Neuronal stem cell (in vitro differentiated cells): ENCODE data around the gene ANK3.

Experiments used
- DNase-seq: peaks from one replicate; pipeline ENCODE4 v3.0.0-alpha.2; 2013; ENCODE audit warnings: low spot score
- H2AFZ ChIP-seq: one replicate; pipeline ENCODE4 v1.6.1; 2013; ENCODE audit warnings: mild to moderate bottlenecking, low read length, inconsistent platforms
- H2AK5ac ChIP-seq: 2 replicates; pipeline ENCODE4 v1.6.1; 2013; ENCODE audit warnings: low read depth, mild to moderate bottlenecking, inconsistent platforms, low read length, moderate library complexity, mixed read lengths
- H2BK120ac ChIP-seq: 2 replicates; pipeline ENCODE4 v1.6.1; 2013; ENCODE audit warnings: low read depth, mild to moderate bottlenecking, inconsistent platforms, low read length, moderate library complexity, mixed read lengths
- H2BK12ac ChIP-seq: one replicate; pipeline ENCODE4 v1.6.1; 2013; ENCODE audit warnings: low read length, inconsistent platforms
- H2BK15ac ChIP-seq: 2 replicates; pipeline ENCODE4 v1.6.1; 2013; ENCODE audit warnings: mild to moderate bottlenecking, low read length, inconsistent platforms, mixed read lengths
- H2BK5ac ChIP-seq: one replicate; pipeline ENCODE4 v1.6.1; 2013; ENCODE audit warnings: inconsistent platforms, mild to moderate bottlenecking, low read length, moderate library complexity
- H3K14ac ChIP-seq: one replicate; pipeline ENCODE4 v1.6.1; 2013; ENCODE audit warnings: low read length, inconsistent platforms
- H3K18ac ChIP-seq: 2 replicates; pipeline ENCODE4 v1.6.1; 2013; ENCODE audit warnings: low read length, inconsistent platforms
- H3K23ac ChIP-seq: 2 replicates; pipeline ENCODE4 v1.6.1; 2013; ENCODE audit warnings: low read depth, mild to moderate bottlenecking, mixed read lengths, low read length, inconsistent platforms; ENCODE audit not compliant: poor library complexity
- H3K27ac ChIP-seq: replicated peaks from 3 replicates; pipeline ENCODE4 v1.5.1; 2013; ENCODE audit warnings: low read length, inconsistent platforms
- H3K27me3 ChIP-seq, 3 experiments: 2 replicates each; pipeline ENCODE4 v1.6.1; 2013; ENCODE audit warnings: low read length in 3 of 3, mild to moderate bottlenecking in 2 of 3, inconsistent platforms in 1 of 3, low read depth in 1 of 3, mixed read lengths in 1 of 3, moderate library complexity in 1 of 3; ENCODE audit not compliant: control insufficient read depth in 3 of 3, insufficient read depth in 3 of 3
- H3K36me3 ChIP-seq, 2 donors: replicated peaks in 1 of 2; 2 replicates each; pipeline ENCODE4 v1.6.1; 2013; ENCODE audit warnings: low read length in 2 of 2; ENCODE audit not compliant: control insufficient read depth in 2 of 2, insufficient read depth in 2 of 2
- H3K4ac ChIP-seq: 2 replicates; pipeline ENCODE4 v1.6.1; 2013; ENCODE audit warnings: inconsistent platforms, mild to moderate bottlenecking, low read length, moderate library complexity
- H3K4me1 ChIP-seq, 2 donors: 1 replicate in 1 of 2; 2 replicates in 1 of 2; pipeline ENCODE4 v1.6.1; 2013; ENCODE audit warnings: low read length in 2 of 2, low read depth in 1 of 2; ENCODE audit not compliant: control insufficient read depth in 2 of 2, insufficient read depth in 1 of 2
- H3K4me2 ChIP-seq: one replicate; pipeline ENCODE4 v1.6.1; 2013; ENCODE audit warnings: mild to moderate bottlenecking, low read length, inconsistent platforms; ENCODE audit not compliant: insufficient read depth, poor library complexity, severe bottlenecking
- H3K4me3 ChIP-seq, 2 donors: 2 replicates each; pipeline ENCODE4 v1.5.1; 2013; ENCODE audit warnings: low read length in 2 of 2, mild to moderate bottlenecking in 2 of 2, inconsistent platforms in 1 of 2, moderate library complexity in 1 of 2
- H3K79me1 ChIP-seq: one replicate; pipeline ENCODE4 v1.6.1; 2013; ENCODE audit warnings: low read depth, mild to moderate bottlenecking, inconsistent platforms, low read length, moderate library complexity
- H3K9ac ChIP-seq: one replicate; pipeline ENCODE4 v1.6.1; 2013; ENCODE audit warnings: mild to moderate bottlenecking, low read depth, low read length, inconsistent platforms; ENCODE audit not compliant: poor library complexity
- H3K9me3 ChIP-seq, 2 donors: replicated peaks in 1 of 2; 2 replicates each; pipeline versions ENCODE3 to v1.6.1; 2013; ENCODE audit warnings: low read length in 2 of 2, mild to moderate bottlenecking in 2 of 2, inconsistent platforms in 1 of 2, low read depth in 1 of 2, mixed read lengths in 1 of 2, moderate library complexity in 1 of 2; ENCODE audit not compliant: control insufficient read depth in 2 of 2, insufficient read depth in 1 of 2
- H4K8ac ChIP-seq: one replicate; pipeline ENCODE4 v1.6.1; 2013; ENCODE audit warnings: low read depth, mild to moderate bottlenecking, inconsistent platforms, low read length, moderate library complexity
- H4K91ac ChIP-seq: one replicate; pipeline ENCODE4 v1.6.1; 2013; ENCODE audit warnings: low read length, low read depth, mild to moderate bottlenecking, inconsistent platforms; ENCODE audit not compliant: poor library complexity
- WGBS, 2 donors: extraction: QIAGEN DNeasy Blood & Tissue Kit; methylation state at CpG; one replicate each; pipeline ENCODE4 v1.1.7; 2013; ENCODE audit warnings: missing lambda C conversion rate in 2 of 2, mixed read lengths in 1 of 2; ENCODE audit not compliant: insufficient read length in 2 of 2, insufficient replicate concordance in 1 of 2; ENCODE audit errors: extremely low coverage in 2 of 2; 5-methylcytosine and 5-hydroxymethylcytosine counted together

The ANK3 gene

GRCh38 chr10:60044971-60045370, 344.7 kb downstream of the ANK3 start:
- Histone ChIP-seq H3K4me2 (no peak overlapping the region), H3K4me3 (no peak overlapping the region), H3K79me1 (no peaks in the 10 kb centered on the region), H2AFZ (no peak overlapping the region), H2BK15ac (no peak overlapping the region), H4K91ac (no peak overlapping the region), H3K9me3 (no peaks in the 10 kb centered on the region), H2BK12ac (no peak overlapping the region), H3K27me3 (no peaks in the 10 kb centered on the region), H3K23ac (no peak overlapping the region), H3K18ac (no peak overlapping the region), H3K36me3 (peaks cover 0 to 7% of the 10 kb centered on the region in 2 donors), H3K9ac (no peak overlapping the region), H2AK5ac (no peak overlapping the region), H2BK5ac (no peak overlapping the region), H3K4ac (no peak overlapping the region), H3K4me1 (peaks cover 0 to 2% of the 10 kb centered on the region in 2 donors), H2BK120ac (no peak overlapping the region), H4K8ac (no peak overlapping the region), H3K14ac (no peak overlapping the region), H3K27ac (no peak overlapping the region)
- no CpG with 5 or more reads among the region's 2 CpGs for WGBS, 2 donors
- DNase-seq = no peak

- no peak overlapping the region for H4K91ac ChIP-seq
- no CpG with 5 or more reads among the region's 2 CpGs for WGBS, 2 donors
- no peak overlapping the region for H3K4ac ChIP-seq
- no peak overlapping the region for H3K4me2 ChIP-seq
- H2BK12ac ChIP-seq = no peak overlapping the region
- DNase-seq = no peak
- H3K4me1 ChIP-seq = peaks cover 0 to 2% of the 10 kb centered on the region in 2 donors
- H2AK5ac ChIP-seq = no peak overlapping the region
- H3K18ac ChIP-seq = no peak overlapping the region
- H3K27me3 ChIP-seq = no peaks in the 10 kb centered on the region
- no peak overlapping the region for H3K4me3 ChIP-seq
- no peak overlapping the region for H4K8ac ChIP-seq
- no peak overlapping the region for H2BK15ac ChIP-seq
- no peak overlapping the region for H3K27ac ChIP-seq
- H3K36me3 ChIP-seq = peaks cover 0 to 7% of the 10 kb centered on the region in 2 donors
- no peak overlapping the region for H3K9ac ChIP-seq
- H3K79me1 ChIP-seq = no peaks in the 10 kb centered on the region
- H2AFZ ChIP-seq = no peak overlapping the region
- H3K9me3 ChIP-seq = no peaks in the 10 kb centered on the region
- H3K14ac ChIP-seq = no peak overlapping the region
- H2BK120ac ChIP-seq = no peak overlapping the region
- no peak overlapping the region for H2BK5ac ChIP-seq
- no peak overlapping the region for H3K23ac ChIP-seq
These were observed 345.4 kb downstream of the ANK3 start for GRCh38 chr10:60044242-60044641.

DNA sequence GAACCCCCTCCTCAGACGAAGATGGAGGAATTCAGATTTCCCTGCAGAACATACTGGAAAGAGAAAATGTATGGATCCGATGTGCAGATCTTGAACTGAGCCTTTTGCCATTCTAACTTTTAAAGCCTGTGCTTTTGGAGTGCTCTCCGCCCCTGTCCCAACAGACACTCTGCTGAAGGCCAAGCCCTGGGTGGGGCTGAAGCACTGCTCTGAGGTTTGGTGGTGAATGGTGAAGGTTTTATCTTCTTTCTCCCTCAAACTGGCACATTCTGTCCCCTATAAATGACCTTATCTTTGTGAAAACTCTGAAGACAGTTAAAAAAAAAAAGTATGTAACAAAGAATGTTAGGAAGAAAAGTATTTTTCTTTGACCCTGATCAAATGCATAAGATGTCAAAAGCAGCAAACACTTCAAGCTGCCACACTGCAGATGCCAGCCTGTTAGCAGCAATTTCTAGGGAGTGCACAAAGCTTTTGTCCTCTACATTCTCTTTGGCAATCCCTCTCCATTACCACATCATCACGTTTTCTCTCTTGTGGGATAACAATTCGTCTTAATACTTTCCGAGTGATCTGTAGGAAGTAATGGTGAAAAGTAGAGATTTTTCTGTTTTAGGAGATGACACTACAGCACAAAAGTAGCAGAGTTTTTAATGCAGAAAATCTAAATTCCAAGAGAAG, 346.0 kb downstream of the ANK3 start:
- Histone ChIP-seq H2AFZ (no peak overlapping the region), H3K4me2 (no peak overlapping the region), H3K18ac (no peak overlapping the region), H2BK5ac (no peak overlapping the region), H3K36me3 (peaks cover 0 to 7% of the 10 kb centered on the region in 2 donors), H3K23ac (no peak overlapping the region), H2BK120ac (no peak overlapping the region), H3K4me1 (peaks cover 0 to 2% of the 10 kb centered on the region in 2 donors), H2BK12ac (no peak overlapping the region), H4K8ac (no peak overlapping the region), H3K9me3 (no peaks in the 10 kb centered on the region), H3K27me3 (no peaks in the 10 kb centered on the region), H3K9ac (no peak overlapping the region), H3K79me1 (no peaks in the 10 kb centered on the region), H3K27ac (no peak overlapping the region), H3K4ac (no peak overlapping the region), H2BK15ac (no peak overlapping the region), H2AK5ac (no peak overlapping the region), H3K4me3 (no peak overlapping the region), H3K14ac (no peak overlapping the region), H4K91ac (no peak overlapping the region)
- no CpG with 5 or more reads among the region's 6 CpGs for WGBS, 2 donors
- DNase-seq = no peak

DNA sequence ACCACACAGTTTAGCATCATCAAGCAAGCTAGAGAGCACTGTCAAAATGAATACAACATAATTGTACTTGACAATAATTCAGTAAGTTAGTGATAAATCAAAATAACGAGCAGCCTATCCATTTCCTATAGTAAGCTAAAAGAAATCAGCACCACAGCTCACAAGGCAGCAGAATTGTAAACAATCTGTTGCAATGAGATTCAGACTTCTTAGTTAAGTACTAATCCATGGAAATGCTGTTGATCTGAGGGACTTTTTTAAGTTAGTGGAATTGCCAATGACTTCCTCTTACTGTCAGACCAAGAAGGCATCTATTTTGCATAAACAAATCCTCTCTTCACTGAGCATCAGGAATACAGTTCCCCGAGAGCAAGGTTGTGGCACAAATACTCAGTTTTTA, 346.8 kb downstream of the ANK3 start:
- H3K36me3 ChIP-seq = peaks cover 0 to 10% of the 10 kb centered on the region in 2 donors
- no peak overlapping the region for H2AK5ac ChIP-seq
- no peak overlapping the region for H3K4me2 ChIP-seq
- H3K4ac ChIP-seq = no peak overlapping the region
- no peak overlapping the region for H3K9ac ChIP-seq
- H3K14ac ChIP-seq = no peak overlapping the region
- no peak overlapping the region for H3K23ac ChIP-seq
- no peak overlapping the region for H2BK5ac ChIP-seq
- H3K9me3 ChIP-seq = no peaks in the 10 kb centered on the region
- H3K79me1 ChIP-seq = no peaks in the 10 kb centered on the region
- peaks cover 0 to under 1% of the 10 kb centered on the region in 2 donors for H3K4me1 ChIP-seq
- no peak for DNase-seq
- H2BK15ac ChIP-seq = no peak overlapping the region
- H3K27me3 ChIP-seq = no peaks in the 10 kb centered on the region
- no peak overlapping the region for H2BK12ac ChIP-seq
- H4K91ac ChIP-seq = no peak overlapping the region
- H3K27ac ChIP-seq = no peak overlapping the region
- H2AFZ ChIP-seq = no peak overlapping the region
- H3K4me3 ChIP-seq = no peak overlapping the region
- H2BK120ac ChIP-seq = no peak overlapping the region
- whole genome bisulfite sequencing, 2 donors = no CpG with 5 or more reads among the region's 2 CpGs
- H3K18ac ChIP-seq = no peak overlapping the region
- no peak overlapping the region for H4K8ac ChIP-seq
